Right atrium auricular region (tissue), 2 donors: ENCODE data around the gene TTBK2. TPM values are rescaled to one million over a fixed set of nuclear protein-coding genes. Genes with fewer than 3 reads are reported as not detected.

Experiments used
- DNase-seq: peaks from one replicate; pipeline ENCODE4 v3.0.0-alpha.2; 2019; ENCODE audit warnings: low spot score
- H3K27ac ChIP-seq, 2 donors: fragments of 200-600 bp; sonication (generic); 1 replicate in 1 of 2; 2 replicates in 1 of 2; pipeline ENCODE4 v1.5.1; 2016 to 2019
- H3K27me3 ChIP-seq, 2 donors: fragments of 200-600 bp; sonication (generic); one replicate each; pipeline versions ENCODE4 v1.5.1 to v1.6.0; 2017 to 2019
- H3K36me3 ChIP-seq: fragments of 200-600 bp; sonication (generic); one replicate; pipeline ENCODE4 v1.5.1; 2016
- H3K4me1 ChIP-seq, 2 donors: fragments of 200-600 bp; sonication (generic); one replicate each; pipeline versions ENCODE4 v1.5.1 to v1.6.0; 2017 to 2019
- H3K4me3 ChIP-seq, 2 donors: fragments of 200-600 bp; sonication (generic); 1 replicate in 1 of 2; 2 replicates in 1 of 2; pipeline ENCODE4 v1.5.1; 2017 to 2019; ENCODE audit warnings: mild to moderate bottlenecking in 1 of 2, moderate library complexity in 1 of 2
- H3K9me3 ChIP-seq, 2 donors: fragments of 200-600 bp; sonication (generic); one replicate each; pipeline ENCODE4 v1.5.1; 2019
- total RNA-seq, 2 donors: library from RNA; depleted of rRNA; stranded (reverse); fragments of >200 nt; gene quantifications; one replicate each; pipeline ENCODE4 v1.1.0, GENCODE V29; 2016
- TF ChIP-seq, protein P1 (sequence below), 2 donors: fragments of 200-600 bp; sonication (generic); IDR thresholded peaks; one replicate each; pipeline ENCODE4 v1.5.1; 2019; ENCODE audit warnings: antibody characterized with exemption in 2 of 2

TTBK2 gene
- total RNA-seq, 2 donors from 2014 or later: 16.3 to 19.7 TPM

DNA sequence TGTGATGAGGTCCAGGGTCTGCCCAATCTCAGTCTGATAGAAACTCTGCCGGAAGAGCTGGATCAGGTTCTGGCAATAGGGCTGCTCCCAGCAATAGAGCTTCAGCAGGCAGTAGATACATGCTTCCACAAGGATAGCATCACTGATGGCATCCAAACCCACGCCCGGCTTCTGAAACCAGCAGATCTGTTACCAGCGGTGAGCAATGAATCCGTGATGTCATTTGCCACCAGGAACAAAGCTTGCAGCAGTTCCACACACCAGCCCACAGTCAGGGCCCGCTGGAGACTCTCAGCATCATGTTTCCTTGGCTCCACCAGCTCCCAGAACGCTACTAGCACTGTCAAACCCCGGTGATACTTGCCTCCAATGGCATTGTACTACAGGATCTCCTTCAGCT lies 19.3 kb upstream of the TTBK2 start:
- H3K27ac ChIP-seq: no peak overlapping the region
- TF ChIP-seq, protein P1, sequence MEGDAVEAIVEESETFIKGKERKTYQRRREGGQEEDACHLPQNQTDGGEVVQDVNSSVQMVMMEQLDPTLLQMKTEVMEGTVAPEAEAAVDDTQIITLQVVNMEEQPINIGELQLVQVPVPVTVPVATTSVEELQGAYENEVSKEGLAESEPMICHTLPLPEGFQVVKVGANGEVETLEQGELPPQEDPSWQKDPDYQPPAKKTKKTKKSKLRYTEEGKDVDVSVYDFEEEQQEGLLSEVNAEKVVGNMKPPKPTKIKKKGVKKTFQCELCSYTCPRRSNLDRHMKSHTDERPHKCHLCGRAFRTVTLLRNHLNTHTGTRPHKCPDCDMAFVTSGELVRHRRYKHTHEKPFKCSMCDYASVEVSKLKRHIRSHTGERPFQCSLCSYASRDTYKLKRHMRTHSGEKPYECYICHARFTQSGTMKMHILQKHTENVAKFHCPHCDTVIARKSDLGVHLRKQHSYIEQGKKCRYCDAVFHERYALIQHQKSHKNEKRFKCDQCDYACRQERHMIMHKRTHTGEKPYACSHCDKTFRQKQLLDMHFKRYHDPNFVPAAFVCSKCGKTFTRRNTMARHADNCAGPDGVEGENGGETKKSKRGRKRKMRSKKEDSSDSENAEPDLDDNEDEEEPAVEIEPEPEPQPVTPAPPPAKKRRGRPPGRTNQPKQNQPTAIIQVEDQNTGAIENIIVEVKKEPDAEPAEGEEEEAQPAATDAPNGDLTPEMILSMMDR (IDR thresholded peaks at IDR 0.05): no peak
- no peaks in the 10 kb centered on the region for H3K9me3 ChIP-seq
- peaks cover 11% of the 10 kb centered on the region for H3K36me3 ChIP-seq
- H3K27me3 ChIP-seq: no peaks in the 10 kb centered on the region
- no peak for DNase-seq
- no peaks in the 10 kb centered on the region for H3K4me1 ChIP-seq
- no peak overlapping the region for H3K4me3 ChIP-seq

DNA sequence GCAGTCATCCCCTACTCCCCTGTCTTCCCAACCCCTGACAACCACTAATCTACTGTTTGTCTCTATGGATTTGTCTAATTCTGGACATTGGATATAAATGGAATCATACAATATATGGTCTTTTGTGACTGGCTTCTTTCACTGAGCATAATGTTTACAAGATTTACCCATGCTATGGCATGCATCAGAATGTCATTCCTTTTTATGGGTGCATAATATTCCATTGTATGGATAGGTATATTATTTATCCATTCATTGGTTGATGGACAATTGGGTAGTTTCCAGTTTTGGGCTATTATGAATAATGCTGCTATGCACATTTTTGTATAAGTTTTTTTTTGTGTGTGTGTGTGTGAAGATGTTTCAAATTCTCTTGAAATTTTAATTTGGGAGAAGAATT lies 16.6 kb upstream of the TTBK2 start:
- no peaks in the 10 kb centered on the region for H3K36me3 ChIP-seq
- H3K9me3 ChIP-seq: no peaks in the 10 kb centered on the region
- H3K4me1 ChIP-seq: no peaks in the 10 kb centered on the region
- no peak for DNase-seq
- no peaks in the 10 kb centered on the region for H3K27me3 ChIP-seq
- TF ChIP-seq, protein P1 (IDR thresholded peaks at IDR 0.05): no peak
- H3K27ac ChIP-seq: no peak overlapping the region
- no peak overlapping the region for H3K4me3 ChIP-seq

DNA sequence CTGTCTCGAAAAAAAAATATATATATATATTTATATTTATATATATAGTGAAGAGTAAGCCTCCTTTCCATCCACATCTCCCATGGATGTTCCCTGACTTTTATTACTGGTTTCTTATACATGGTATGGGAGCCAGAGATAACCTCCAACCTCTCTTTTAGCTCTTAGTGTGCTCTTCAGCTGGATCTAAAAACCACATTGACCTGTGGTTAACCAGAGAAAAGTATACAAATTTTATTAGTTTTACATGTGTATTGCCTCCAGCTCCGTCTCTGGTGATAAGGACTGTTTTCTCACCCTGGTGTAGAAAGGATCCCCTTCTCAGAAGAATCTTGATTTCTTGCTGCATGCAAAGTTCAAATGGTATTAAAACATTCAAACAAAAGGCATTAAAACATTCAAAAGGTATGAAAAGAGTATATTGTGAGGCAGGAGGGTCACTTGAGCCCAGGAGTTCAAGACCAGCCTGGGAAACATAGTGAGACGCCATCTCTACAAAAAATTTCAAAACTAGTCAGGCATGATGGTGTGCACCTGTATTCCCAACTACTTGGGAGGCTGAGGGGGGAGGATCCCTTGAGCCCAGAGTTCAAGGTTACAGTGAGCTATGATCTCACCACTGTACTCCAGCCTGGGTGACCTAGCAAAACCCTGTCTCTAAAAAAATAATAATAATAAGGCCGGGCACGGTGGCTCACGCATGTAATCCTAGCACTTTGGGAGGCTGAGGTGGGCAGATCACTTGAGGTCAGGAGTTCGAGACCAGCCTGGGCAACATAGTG lies 13.5 kb upstream of the TTBK2 start:
- TF ChIP-seq, protein P1 (IDR thresholded peaks at IDR 0.05): no peak
- Histone ChIP-seq H3K4me1 (no peaks in the 10 kb centered on the region), H3K27ac (no peak overlapping the region), H3K9me3 (no peaks in the 10 kb centered on the region), H3K36me3 (no peaks in the 10 kb centered on the region), H3K4me3 (no peak overlapping the region), H3K27me3 (no peaks in the 10 kb centered on the region)
- DNase-seq: no peak

DNA sequence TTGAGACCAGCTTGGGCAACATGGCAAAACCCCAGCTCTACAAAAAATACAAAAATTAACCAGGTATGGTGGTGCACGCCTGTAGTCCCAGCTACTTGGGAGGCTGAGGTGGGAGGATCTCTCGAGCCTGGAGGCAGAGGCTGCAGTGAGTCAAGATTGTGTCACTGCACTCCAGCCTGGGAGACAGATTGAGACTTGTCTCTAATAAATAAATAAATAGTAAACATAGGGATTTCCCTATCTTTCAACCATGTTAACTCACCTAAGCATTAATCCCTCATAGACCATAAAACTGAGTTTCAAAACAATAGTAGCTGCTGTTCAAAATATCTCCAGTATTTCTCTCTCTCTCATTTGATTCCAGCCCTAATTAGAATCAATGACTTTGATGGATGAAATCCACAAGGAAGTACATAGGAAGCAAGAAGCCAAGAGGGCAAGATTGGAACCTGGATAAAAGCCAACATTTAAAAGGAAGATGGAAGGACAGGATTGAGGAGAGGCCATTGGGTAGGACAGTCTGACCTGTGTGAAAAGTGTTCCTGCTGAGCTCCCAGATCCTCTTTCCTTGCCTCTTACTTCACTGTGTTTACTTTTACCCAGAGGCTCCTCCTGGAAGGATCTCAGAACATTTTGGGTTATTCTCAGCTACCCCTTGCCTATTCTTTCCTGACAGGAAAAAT lies 12.4 kb upstream of the TTBK2 start:
- H3K27ac ChIP-seq: no peak overlapping the region
- no peaks in the 10 kb centered on the region for H3K9me3 ChIP-seq
- DNase-seq: no peak
- no peaks in the 10 kb centered on the region for H3K36me3 ChIP-seq
- no peaks in the 10 kb centered on the region for H3K4me1 ChIP-seq
- H3K4me3 ChIP-seq: no peak overlapping the region
- TF ChIP-seq, protein P1 (IDR thresholded peaks at IDR 0.05): no peak
- H3K27me3 ChIP-seq: no peaks in the 10 kb centered on the region

DNA sequence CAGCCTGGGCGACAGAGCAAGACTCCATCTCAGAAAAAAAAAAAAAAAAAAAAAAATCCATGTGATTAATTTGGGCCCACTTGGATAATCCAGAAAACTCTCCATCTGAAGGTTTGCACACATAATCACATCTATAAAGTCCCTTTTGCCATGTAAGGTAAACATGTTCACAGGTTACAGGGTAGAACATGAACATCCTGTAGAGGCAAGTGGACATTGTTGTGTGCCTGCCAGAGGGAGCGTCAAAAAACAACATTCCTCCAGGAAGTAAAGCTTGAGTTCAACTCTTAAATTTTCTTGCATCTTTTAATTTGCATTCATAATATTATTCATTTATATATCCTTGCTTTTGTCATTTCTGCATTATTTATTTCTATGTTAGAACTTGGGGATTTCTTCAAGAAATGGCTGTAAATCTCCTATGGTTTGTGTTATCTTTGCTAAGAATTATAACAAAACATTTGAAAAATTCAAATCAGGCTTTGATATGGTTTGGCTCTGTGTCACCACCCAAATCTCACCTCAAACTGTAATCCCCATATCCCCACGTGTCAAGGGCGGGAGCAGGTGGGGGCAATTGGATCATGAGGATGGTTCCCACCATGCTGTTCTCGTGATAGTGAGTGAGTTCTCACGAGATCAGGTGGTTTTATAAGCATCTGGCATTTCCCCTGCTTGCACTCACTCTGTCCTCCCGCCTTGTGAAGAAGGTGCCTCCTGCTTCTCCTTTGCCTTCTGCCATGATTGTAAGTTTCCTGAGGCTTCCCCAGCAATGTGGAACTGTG lies 11.3 kb upstream of the TTBK2 start:
- TF ChIP-seq, protein P1 (IDR thresholded peaks at IDR 0.05): no peak
- Histone ChIP-seq H3K27me3 (no peaks in the 10 kb centered on the region), H3K27ac (no peak overlapping the region), H3K9me3 (no peaks in the 10 kb centered on the region), H3K4me3 (no peak overlapping the region), H3K4me1 (no peaks in the 10 kb centered on the region), H3K36me3 (no peaks in the 10 kb centered on the region)
- DNase-seq: no peak
